Right atrium auricular region (tissue), 2 donors: ENCODE results near the gene RPSA. TPM values are rescaled to one million over a fixed set of nuclear protein-coding genes. Genes with fewer than 3 reads are reported as not detected.
"Not testable (repeated sequence)": the region's sequence is repeated elsewhere in the genome, so short reads cannot be mapped to it uniquely, and the experiment has no call there.

Source experiments
- DNase-seq: peaks from one replicate; pipeline ENCODE4 v3.0.0-alpha.2; 2019; ENCODE audit warnings: low spot score
- H3K27ac ChIP-seq, 2 donors: fragments of 200-600 bp; sonication (generic); 1 replicate in 1 of 2; 2 replicates in 1 of 2; pipeline ENCODE4 v1.5.1; 2016 to 2019
- H3K27me3 ChIP-seq, 2 donors: fragments of 200-600 bp; sonication (generic); one replicate each; pipeline versions ENCODE4 v1.5.1 to v1.6.0; 2017 to 2019
- H3K36me3 ChIP-seq: fragments of 200-600 bp; sonication (generic); one replicate; pipeline ENCODE4 v1.5.1; 2016
- H3K4me1 ChIP-seq, 2 donors: fragments of 200-600 bp; sonication (generic); one replicate each; pipeline versions ENCODE4 v1.5.1 to v1.6.0; 2017 to 2019
- H3K4me3 ChIP-seq, 2 donors: fragments of 200-600 bp; sonication (generic); 1 replicate in 1 of 2; 2 replicates in 1 of 2; pipeline ENCODE4 v1.5.1; 2017 to 2019; ENCODE audit warnings: mild to moderate bottlenecking in 1 of 2, moderate library complexity in 1 of 2
- H3K9me3 ChIP-seq, 2 donors: fragments of 200-600 bp; sonication (generic); one replicate each; pipeline ENCODE4 v1.5.1; 2019
- CTCF ChIP-seq, 2 donors: fragments of 200-600 bp; sonication (generic); IDR thresholded peaks; one replicate each; pipeline ENCODE4 v1.5.1; 2019; ENCODE audit warnings: antibody characterized with exemption in 2 of 2
- total RNA-seq, 2 donors: library from RNA; depleted of rRNA; stranded (reverse); fragments of >200 nt; gene quantifications; one replicate each; pipeline ENCODE4 v1.1.0, GENCODE V29; 2016

Gene RPSA
- total RNA-seq, 2 donors from 2014 or later = 351 to 628 TPM

GRCh38 chr3:39413691-39414420 lies 7.3 kb downstream of the RPSA start:
- H3K27ac ChIP-seq = no peak overlapping the region
- peaks cover 53% of the 10 kb centered on the region for H3K36me3 ChIP-seq
- DNase-seq = no peak
- H3K9me3 ChIP-seq = no peaks in the 10 kb centered on the region
- TF ChIP-seq CTCF (IDR thresholded peaks at IDR 0.05) = no peak
- H3K4me1 ChIP-seq = peaks cover 0 to 19% of the 10 kb centered on the region in 2 donors
- no peak overlapping the region for H3K4me3 ChIP-seq
- no peaks in the 10 kb centered on the region for H3K27me3 ChIP-seq

- no peak overlapping the region for H3K27ac ChIP-seq
- H3K27me3 ChIP-seq = no peaks in the 10 kb centered on the region
- DNase-seq = no peak
- H3K9me3 ChIP-seq = no peaks in the 10 kb centered on the region
- H3K36me3 ChIP-seq = peaks cover 47% of the 10 kb centered on the region
- H3K4me3 ChIP-seq = no peak overlapping the region
- peaks cover 0 to 19% of the 10 kb centered on the region in 2 donors for H3K4me1 ChIP-seq
- no peak for TF ChIP-seq CTCF (IDR thresholded peaks at IDR 0.05)
These were observed 7.9 kb downstream of the RPSA start for GRCh38 chr3:39414421-39414907.

- not testable (repeated sequence) for H3K27ac ChIP-seq, DNase-seq
- H3K4me1 ChIP-seq = peaks cover 0 to 14% of the 10 kb centered on the region in 2 donors
These were observed 8.8 kb downstream of the RPSA start for GRCh38 chr3:39415302-39415701.

GRCh38 chr3:39415983-39416382 lies 9.5 kb downstream of the RPSA start:
- Histone ChIP-seq H3K9me3 (no peaks in the 10 kb centered on the region), H3K27ac (no peak overlapping the region), H3K4me3 (no peak overlapping the region), H3K4me1 (peaks cover 0 to 13% of the 10 kb centered on the region in 2 donors), H3K27me3 (no peaks in the 10 kb centered on the region), H3K36me3 (peaks cover 32% of the 10 kb centered on the region)
- no peak for DNase-seq
- TF ChIP-seq CTCF (IDR thresholded peaks at IDR 0.05) = no peak

More at GRCh38 chr3:39415302-39415701, 8.8 kb downstream of the RPSA start:
- peaks cover 39% of the 10 kb centered on the region for H3K36me3 ChIP-seq
- not testable (repeated sequence) for H3K27me3 ChIP-seq, H3K4me3 ChIP-seq, H3K9me3 ChIP-seq

GRCh38 chr3:39416998-39417397 lies 10.5 kb downstream of the RPSA start:
- H3K4me3 ChIP-seq, H3K9me3 ChIP-seq, DNase-seq, H3K27ac ChIP-seq, H3K27me3 ChIP-seq, H3K4me1 ChIP-seq: not testable (repeated sequence)
- peaks cover 22% of the 10 kb centered on the region for H3K36me3 ChIP-seq

- DNase-seq = not testable (repeated sequence)
These were observed 12.2 kb downstream of the RPSA start for GRCh38 chr3:39418556-39419225.

GRCh38 chr3:39419742-39420315 lies 13.3 kb downstream of the RPSA start:
- H3K4me1 ChIP-seq = no peaks in the 10 kb centered on the region
- H3K9me3 ChIP-seq = no peaks in the 10 kb centered on the region
- H3K36me3 ChIP-seq = no peaks in the 10 kb centered on the region
- no peak for DNase-seq
- H3K4me3 ChIP-seq = no peak overlapping the region
- H3K27me3 ChIP-seq = no peaks in the 10 kb centered on the region
- TF ChIP-seq CTCF (IDR thresholded peaks at IDR 0.05) = no peak
- H3K27ac ChIP-seq = no peak overlapping the region

More at GRCh38 chr3:39418556-39419225, 12.2 kb downstream of the RPSA start:
- not testable (repeated sequence) for H3K4me3 ChIP-seq, H3K4me1 ChIP-seq, H3K9me3 ChIP-seq, H3K27me3 ChIP-seq, H3K27ac ChIP-seq, H3K36me3 ChIP-seq
